H1 (cell line): Measurements from ENCODE around the gene DENND6B. TPM values are rescaled to one million over a fixed set of nuclear protein-coding genes. Genes with fewer than 3 reads are reported as not detected.

Source experiments
- CTCF ChIA-PET: fragments of 300-600 bp; sonication (Branson Sonifier 250); formaldehyde crosslinking; loops from one replicate; lab custom pipeline; 2021; ENCODE audit not compliant: partially characterized antibody; lab: Charles Lee
- POLR2A ChIA-PET: fragments of 300-600 bp; sonication (Branson Sonifier 250); formaldehyde crosslinking; loops from one replicate; lab custom pipeline; 2021; ENCODE audit warnings: inconsistent platforms; ENCODE audit not compliant: partially characterized antibody; lab: Charles Lee
- DNase-seq, 2 experiments: peaks; one replicate each; pipeline versions ENCODE4 v3.0.0 to v3.0.0-alpha.2; 2010 to 2022; ENCODE audit warnings: low spot score in 2 of 2, low read depth in 1 of 2, mixed read lengths in 1 of 2
- FAIRE-seq: peaks from 2 replicates; lab custom pipeline; 2011; peaks lifted over from hg19 to GRCh38; lab: Jason Lieb, UNC
- H2AFZ ChIP-seq: 2 replicates; pipeline ENCODE4 v1.8.1; 2012; ENCODE audit warnings: low read length, inconsistent platforms
- H2AK5ac ChIP-seq: 2 replicates; pipeline ENCODE4 v1.6.1; 2013; ENCODE audit warnings: low read depth, low read length
- H2BK120ac ChIP-seq: replicated peaks from 2 replicates; pipeline ENCODE3; 2013; ENCODE audit warnings: low read depth, low read length, inconsistent platforms
- H2BK12ac ChIP-seq: 2 replicates; pipeline ENCODE4 v1.6.1; 2013; ENCODE audit warnings: low read depth, low read length
- H2BK15ac ChIP-seq: 2 replicates; pipeline ENCODE4 v1.6.1; 2013; ENCODE audit warnings: low read length
- H2BK20ac ChIP-seq: 2 replicates; pipeline ENCODE4 v1.6.1; 2013; ENCODE audit warnings: low read length
- H2BK5ac ChIP-seq: 2 replicates; pipeline ENCODE4 v1.6.1; 2013; ENCODE audit warnings: low read depth, low read length
- H3K14ac ChIP-seq: 2 replicates; pipeline ENCODE4 v1.6.1; 2013; ENCODE audit warnings: inconsistent platforms; ENCODE audit not compliant: insufficient read length
- H3K18ac ChIP-seq: 2 replicates; pipeline ENCODE4 v1.6.1; 2013; ENCODE audit warnings: low read length; ENCODE audit errors: extremely low read depth
- H3K23ac ChIP-seq: 2 replicates; pipeline ENCODE4 v1.6.1; 2013; ENCODE audit warnings: inconsistent platforms; ENCODE audit not compliant: insufficient read length
- H3K23me2 ChIP-seq: 2 replicates; pipeline ENCODE4 v1.6.1; 2013; ENCODE audit warnings: low read depth, low read length
- H3K27ac ChIP-seq: 2 replicates; pipeline ENCODE4 v1.6.1; 2011; ENCODE audit warnings: low read depth, low read length, inconsistent platforms
- H3K27me3 ChIP-seq, 4 experiments: replicated peaks in 1 of 4; 1 replicate in 1 of 4; 2 replicates in 3 of 4; pipeline versions ENCODE4 v1.6.1 to v1.8.1; 2011 to 2013; ENCODE audit warnings: low read length in 3 of 4, mild to moderate bottlenecking in 3 of 4, inconsistent platforms in 2 of 4, mixed read lengths in 2 of 4, moderate library complexity in 1 of 4; ENCODE audit not compliant: control insufficient read depth in 3 of 4, insufficient read depth in 3 of 4; ENCODE audit errors: extremely low read depth in 1 of 4
- H3K36me3 ChIP-seq, 4 experiments: 2 replicates each; pipeline versions ENCODE4 v1.6.1 to v1.8.1; 2011 to 2013; ENCODE audit warnings: mild to moderate bottlenecking in 4 of 4, low read length in 3 of 4, moderate library complexity in 2 of 4, control low read depth in 1 of 4, inconsistent platforms in 1 of 4; ENCODE audit not compliant: insufficient read depth in 4 of 4, control insufficient read depth in 2 of 4
- H3K4ac ChIP-seq: replicated peaks from 2 replicates; pipeline ENCODE3; 2013; ENCODE audit warnings: low read length, low read depth, mixed read lengths, inconsistent platforms; ENCODE audit not compliant: insufficient read length
- H3K4me1 ChIP-seq, 4 experiments: replicated peaks in 1 of 4; 1 replicate in 1 of 4; 2 replicates in 3 of 4; pipeline versions ENCODE4 v1.6.1 to v1.8.1; 2011 to 2013; ENCODE audit warnings: low read length in 3 of 4, inconsistent platforms in 2 of 4, mixed read lengths in 1 of 4; ENCODE audit not compliant: insufficient read depth in 4 of 4, control insufficient read depth in 3 of 4
- H3K4me2 ChIP-seq, 2 experiments: 2 replicates each; pipeline versions ENCODE4 v1.6.1 to v1.8.1; 2011 to 2013; ENCODE audit warnings: low read depth in 2 of 2, low read length in 2 of 2, control low read depth in 1 of 2, inconsistent platforms in 1 of 2, mild to moderate bottlenecking in 1 of 2; ENCODE audit not compliant: insufficient read depth in 1 of 2
- H3K4me3 ChIP-seq, 4 experiments: fragments of 200-600, 300-600 bp in 1 of 4; sonication (generic), shearing (Covaris generic), sonication (Bioruptor Twin) in 1 of 4; 2 replicates each; pipeline versions ENCODE4 v1.5.1 to v1.8.1; 2011 to 2016; ENCODE audit warnings: low read length in 4 of 4, low read depth in 3 of 4, control low read depth in 2 of 4, inconsistent platforms in 2 of 4, mild to moderate bottlenecking in 2 of 4, mixed read lengths in 1 of 4, moderate library complexity in 1 of 4; ENCODE audit not compliant: insufficient read depth in 2 of 4; ENCODE audit errors: extremely low read depth in 1 of 4
- H3K56ac ChIP-seq: replicated peaks from 2 replicates; pipeline ENCODE3; 2013; ENCODE audit warnings: low read depth, mild to moderate bottlenecking, mixed read lengths, low read length, inconsistent platforms; ENCODE audit not compliant: insufficient read length
- H3K79me1 ChIP-seq: 2 replicates; pipeline ENCODE4 v1.6.1; 2013; ENCODE audit warnings: low read depth, low read length, control low read depth
- H3K79me2 ChIP-seq, 2 experiments: 2 replicates each; pipeline versions ENCODE4 v1.6.1 to v1.8.1; 2012 to 2013; ENCODE audit warnings: low read length in 2 of 2, mild to moderate bottlenecking in 2 of 2, inconsistent platforms in 1 of 2; ENCODE audit not compliant: insufficient read depth in 2 of 2, control insufficient read depth in 1 of 2
- H3K9ac ChIP-seq, 4 experiments: replicated peaks in 1 of 4; 1 replicate in 1 of 4; 2 replicates in 3 of 4; pipeline versions ENCODE4 v1.6.1 to v1.8.1; 2011 to 2013; ENCODE audit warnings: low read depth in 3 of 4, low read length in 3 of 4, control low read depth in 2 of 4, mild to moderate bottlenecking in 2 of 4, moderate library complexity in 2 of 4, inconsistent platforms in 1 of 4; ENCODE audit errors: extremely low read depth in 1 of 4
- H3K9me3 ChIP-seq, 2 experiments: 2 replicates each; pipeline versions ENCODE4 v1.6.1 to v1.8.1; 2012 to 2013; ENCODE audit warnings: mild to moderate bottlenecking in 2 of 2, moderate library complexity in 2 of 2, control low read depth in 1 of 2, inconsistent platforms in 1 of 2, low read depth in 1 of 2, low read length in 1 of 2, mixed read lengths in 1 of 2; ENCODE audit not compliant: insufficient read depth in 2 of 2
- H4K20me1 ChIP-seq, 2 experiments: replicated peaks in 1 of 2; 2 replicates each; pipeline versions ENCODE3 to v1.8.1; 2011 to 2013; ENCODE audit warnings: inconsistent platforms in 2 of 2, low read length in 2 of 2, mild to moderate bottlenecking in 1 of 2; ENCODE audit not compliant: insufficient read depth in 2 of 2, control insufficient read depth in 1 of 2
- H4K5ac ChIP-seq: 2 replicates; pipeline ENCODE4 v1.6.1; 2013; ENCODE audit warnings: low read length, low read depth, mixed read lengths, inconsistent platforms; ENCODE audit not compliant: insufficient read length
- H4K8ac ChIP-seq: 2 replicates; pipeline ENCODE4 v1.8.0; 2013; ENCODE audit warnings: mild to moderate bottlenecking, moderate library complexity, low read length, inconsistent platforms; ENCODE audit not compliant: insufficient read depth; ENCODE audit errors: extremely low read depth
- H4K91ac ChIP-seq: replicated peaks from 2 replicates; pipeline ENCODE3; 2013; ENCODE audit warnings: low read length, mixed read lengths, inconsistent platforms; ENCODE audit not compliant: insufficient read length
- ATF2 ChIP-seq: IDR thresholded peaks from 2 replicates; pipeline ENCODE4 v1.6.1; 2012; ENCODE audit warnings: low read length, inconsistent platforms
- BACH1 ChIP-seq: IDR thresholded peaks from 2 replicates; pipeline ENCODE4 v1.6.1; 2012; ENCODE audit warnings: low read length, improper control_type of control experiment
- BCL11A ChIP-seq, 2 experiments: IDR thresholded peaks; one replicate each; pipeline ENCODE4 v1.6.1; 2011; ENCODE audit warnings: low read depth in 2 of 2, low read length in 2 of 2, mild to moderate bottlenecking in 2 of 2
- CREB1 ChIP-seq: IDR thresholded peaks from 2 replicates; pipeline ENCODE4 v1.6.1; 2012; ENCODE audit warnings: inconsistent platforms
- CTCF ChIP-seq, 3 experiments: IDR thresholded peaks; 1 replicate in 2 of 3; 2 replicates in 1 of 3; pipeline versions ENCODE4 v1.5.1 to v1.6.1; 2011; ENCODE audit warnings: low read length in 3 of 3, mild to moderate bottlenecking in 3 of 3, inconsistent platforms in 2 of 3, low read depth in 1 of 3, moderate library complexity in 1 of 3; ENCODE audit not compliant: insufficient read depth in 1 of 3; ENCODE audit errors: control extremely low read depth in 1 of 3
- HDAC6 ChIP-seq: IDR thresholded peaks from one replicate; pipeline ENCODE4 v1.7.1; 2012; ENCODE audit warnings: low read depth, mild to moderate bottlenecking, inconsistent platforms, low read length, moderate library complexity
- RFX5 ChIP-seq: IDR thresholded peaks from 2 replicates; pipeline ENCODE4 v1.6.1; 2011; ENCODE audit warnings: low read depth, low read length, improper control_type of control experiment, borderline replicate concordance
- SIX5 ChIP-seq: IDR thresholded peaks from 2 replicates; pipeline ENCODE4 v1.6.1; 2011; ENCODE audit warnings: mild to moderate bottlenecking, low read depth, low read length
- SP2 ChIP-seq: IDR thresholded peaks from 2 replicates; pipeline ENCODE4 v1.6.1; 2012; ENCODE audit warnings: mild to moderate bottlenecking, low read length, inconsistent platforms
- SP4 ChIP-seq: IDR thresholded peaks from 2 replicates; pipeline ENCODE4 v1.6.1; 2012; ENCODE audit warnings: low read length, inconsistent platforms
- TBP ChIP-seq: IDR thresholded peaks from 2 replicates; pipeline ENCODE4 v1.6.1; 2011; ENCODE audit warnings: low read depth, low read length, improper control_type of control experiment
- WGBS, 2 experiments: shearing (Covaris generic) in 1 of 2; methylation state at CpG; one replicate each; pipeline versions ENCODE4 v1.1.6 to v1.1.7; 2013 to 2015; ENCODE audit warnings: low lambda C conversion rate in 2 of 2, mixed read lengths in 2 of 2, inconsistent platforms in 1 of 2, low coverage in 1 of 2, missing lambda C conversion rate in 1 of 2; ENCODE audit not compliant: insufficient replicate concordance in 2 of 2, insufficient coverage in 1 of 2, insufficient read length in 1 of 2; ENCODE audit errors: extremely low coverage in 1 of 2, missing lambda C conversion rate in 1 of 2; 5-methylcytosine and 5-hydroxymethylcytosine counted together
- polyA plus RNA-seq, 7 experiments: library from polyadenylated mRNA; depleted of rRNA in 3 of 7; stranded (reverse) in 5 of 7; unstranded in 2 of 7; fragments of >200 nt in 5 of 7; fragments of 200-250 nt in 2 of 7; gene quantifications; 1 replicate in 5 of 7; 2 replicates in 1 of 7; 4 replicates in 1 of 7; pipeline versions ENCODE4 v1.2.1 to v1.2.3, GENCODE V29; 2011 to 2013; ENCODE audit warnings: missing spikeins in 2 of 7, mixed read lengths in 2 of 7
- total RNA-seq: library from RNA; stranded (reverse); fragmentation: NEBNext Ultra II Directional; extraction: Animal tissue kit (Norgen Biotek cat#: 25700); gene quantifications from 2 replicates; pipeline ENCODE4 v1.2.1, GENCODE V29; 2021

Gene DENND6B
- total and polyA plus RNA-seq, 2 of the 8 experiments (the other 6 are each of a cell fraction or from before 2014, with no cell fraction given) = 1.1 to 1.9 TPM

GRCh38 chr22:50269573-50269969, 57.2 kb downstream of the DENND6B start:
- Histone ChIP-seq H3K18ac (no peak overlapping the region), H3K9ac (no peak overlapping the region), H2AFZ (no peak overlapping the region), H3K36me3 (no peaks in the 10 kb centered on the region), H2BK5ac (no peak overlapping the region), H2BK20ac (no peak overlapping the region), H2BK12ac (no peak overlapping the region), H3K27me3 (peaks cover 24 to 53% (median 41%) of the 10 kb centered on the region in 4 experiments; a peak in 6 of 7 replicates), H3K23ac (no peak overlapping the region), H3K4ac (no peak overlapping the region), H4K8ac (peak overlapping the region; percentile 51), H3K23me2 (peaks cover 11% of the 10 kb centered on the region; the same call in 1 of the 2 replicates), H3K56ac (no peak overlapping the region), H3K27ac (no peak overlapping the region), H3K4me3 (peak overlapping the region in 2 of 4 experiments; percentile 19 to 58; a peak in 3 of 8 replicates), H4K91ac (no peak overlapping the region), H3K4me2 (peak overlapping the region; percentile 55 to 59), H3K79me1 (no peaks in the 10 kb centered on the region), H4K20me1 (peaks cover 3 to 7% of the 10 kb centered on the region in 2 experiments), H2BK15ac (no peak overlapping the region), H3K14ac (no peak overlapping the region), H2AK5ac (no peak overlapping the region), H3K79me2 (no peaks in the 10 kb centered on the region), H4K5ac (no peak overlapping the region), H2BK120ac (no peak overlapping the region), H3K9me3 (peaks cover 0 to 10% of the 10 kb centered on the region in 2 experiments; a peak in 1 of 4 replicates), H3K4me1 (peaks cover 2 to 14% (median 9%) of the 10 kb centered on the region in 4 experiments; a peak in 6 of 7 replicates)
- no peak for DNase-seq
- CTCF ChIA-PET = interaction anchor here (4.7 kb wide), 1 partner anchor 18 kb away, joined by 30 read pairs; the partner anchor contains the start of gene HDAC10
- 58% methylated on average over 9 of the region's 18 CpGs; no CpG with 5 or more reads in 1 of the 2 experiments for WGBS, 2 experiments
- POLR2A ChIA-PET = no interaction called here
- no peak for FAIRE-seq
- TF ChIP-seq RFX5 (no peak), SIX5 (no peak), CREB1 (no peak), SP4 (no peak), CTCF (IDR thresholded peaks at IDR 0.05; ENCODE audit: control extremely low read depth in 1 of 3, insufficient read depth in 1 of 3, low read depth in 1 of 3, low read length in 3 of 3) (no peak), BACH1 (no peak), SP2 (no peak), HDAC6 (no peak), TBP (no peak), BCL11A (IDR thresholded peaks at IDR 0.05; ENCODE audit: low read depth in 2 of 2, low read length in 2 of 2) (no peak), ATF2 (no peak)
